Activated gamma-delta T cell (primary cell): ENCODE data around the gene HIP1R.
"Not testable (repeated sequence)": the region's sequence is repeated elsewhere in the genome, so short reads cannot be mapped to it uniquely, and the experiment has no call there.

Experiments used
- DNase-seq: peaks from one replicate; lab custom pipeline; 2025; lab: John Stamatoyannopoulos, UW
- total RNA-seq, 2 donors: gene quantifications; one replicate each; lab custom pipeline; 2026; lab: John Stamatoyannopoulos, UW

Gene HIP1R, protein sequence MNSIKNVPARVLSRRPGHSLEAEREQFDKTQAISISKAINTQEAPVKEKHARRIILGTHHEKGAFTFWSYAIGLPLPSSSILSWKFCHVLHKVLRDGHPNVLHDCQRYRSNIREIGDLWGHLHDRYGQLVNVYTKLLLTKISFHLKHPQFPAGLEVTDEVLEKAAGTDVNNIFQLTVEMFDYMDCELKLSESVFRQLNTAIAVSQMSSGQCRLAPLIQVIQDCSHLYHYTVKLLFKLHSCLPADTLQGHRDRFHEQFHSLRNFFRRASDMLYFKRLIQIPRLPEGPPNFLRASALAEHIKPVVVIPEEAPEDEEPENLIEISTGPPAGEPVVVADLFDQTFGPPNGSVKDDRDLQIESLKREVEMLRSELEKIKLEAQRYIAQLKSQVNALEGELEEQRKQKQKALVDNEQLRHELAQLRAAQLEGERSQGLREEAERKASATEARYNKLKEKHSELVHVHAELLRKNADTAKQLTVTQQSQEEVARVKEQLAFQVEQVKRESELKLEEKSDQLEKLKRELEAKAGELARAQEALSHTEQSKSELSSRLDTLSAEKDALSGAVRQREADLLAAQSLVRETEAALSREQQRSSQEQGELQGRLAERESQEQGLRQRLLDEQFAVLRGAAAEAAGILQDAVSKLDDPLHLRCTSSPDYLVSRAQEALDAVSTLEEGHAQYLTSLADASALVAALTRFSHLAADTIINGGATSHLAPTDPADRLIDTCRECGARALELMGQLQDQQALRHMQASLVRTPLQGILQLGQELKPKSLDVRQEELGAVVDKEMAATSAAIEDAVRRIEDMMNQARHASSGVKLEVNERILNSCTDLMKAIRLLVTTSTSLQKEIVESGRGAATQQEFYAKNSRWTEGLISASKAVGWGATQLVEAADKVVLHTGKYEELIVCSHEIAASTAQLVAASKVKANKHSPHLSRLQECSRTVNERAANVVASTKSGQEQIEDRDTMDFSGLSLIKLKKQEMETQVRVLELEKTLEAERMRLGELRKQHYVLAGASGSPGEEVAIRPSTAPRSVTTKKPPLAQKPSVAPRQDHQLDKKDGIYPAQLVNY
- total RNA-seq: 200 to 245 reads per million in 2 donors

DNA sequence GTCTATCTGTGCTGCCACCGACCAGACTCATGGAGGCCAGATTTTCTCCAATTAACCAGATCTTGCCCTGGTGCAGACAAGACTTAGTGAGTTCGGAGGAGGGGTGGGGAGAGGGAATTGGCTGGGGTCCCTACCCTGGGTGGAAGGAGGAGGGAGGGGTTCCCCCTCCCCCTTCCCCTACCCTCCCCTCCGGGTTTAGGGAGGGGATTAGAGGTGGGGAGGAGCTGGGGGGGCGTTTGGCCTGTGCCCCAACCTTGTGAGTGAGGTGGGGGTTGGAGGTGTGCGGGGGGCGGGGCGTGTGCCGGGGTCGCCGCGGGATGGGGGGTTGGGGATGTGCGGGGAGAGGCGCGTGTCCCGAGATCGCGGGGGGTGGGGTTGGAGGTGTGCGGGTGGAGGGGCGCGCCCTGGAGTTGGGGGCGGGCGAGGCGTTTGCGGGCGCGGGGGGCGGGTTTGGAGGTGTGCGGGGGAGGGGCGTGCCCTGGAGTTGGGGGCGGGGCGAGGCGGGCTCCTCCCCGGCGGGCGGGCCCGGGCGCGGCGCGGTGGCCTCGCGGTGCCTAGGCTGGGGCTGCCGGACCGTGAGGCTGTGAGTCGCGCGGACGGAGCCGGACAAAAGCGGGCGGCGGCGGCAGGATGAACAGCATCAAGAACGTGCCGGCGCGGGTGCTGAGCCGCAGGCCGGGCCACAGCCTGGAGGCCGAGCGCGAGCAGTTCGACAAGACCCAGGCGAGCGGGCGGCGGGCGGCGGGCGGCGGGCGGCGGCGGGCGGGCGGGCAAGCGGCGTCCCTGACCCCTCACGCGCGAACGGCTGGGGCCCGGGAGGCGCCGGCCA lies at the start of gene HIP1R:
Gene HIP1R, plus strand, starts transcription at position 537 of the 829 bp plus-strand sequence. Its CDS starts 94 bp downstream, at position 631.
- DNase-seq: peak; percentile 44

DNA sequence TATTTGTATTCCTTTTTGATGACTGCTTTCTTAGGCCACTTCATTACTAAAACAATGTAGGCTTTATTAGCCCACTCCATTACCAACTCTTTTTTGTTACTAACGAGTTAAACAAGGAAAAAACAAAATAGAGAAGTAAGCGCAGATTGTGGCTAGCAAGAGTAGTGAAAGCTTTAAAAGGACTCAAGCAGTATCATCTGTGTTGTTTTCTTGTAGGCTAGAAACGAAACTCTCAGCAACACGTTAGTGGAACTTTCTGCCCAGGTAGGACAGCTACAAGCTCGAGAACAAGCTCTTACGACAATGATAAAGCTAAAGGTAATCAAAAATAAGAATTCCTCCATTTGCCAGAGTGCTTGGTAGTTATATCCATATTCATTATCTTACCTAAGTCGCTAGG lies 49.8 kb upstream of the HIP1R start:
- no peak for DNase-seq

DNA sequence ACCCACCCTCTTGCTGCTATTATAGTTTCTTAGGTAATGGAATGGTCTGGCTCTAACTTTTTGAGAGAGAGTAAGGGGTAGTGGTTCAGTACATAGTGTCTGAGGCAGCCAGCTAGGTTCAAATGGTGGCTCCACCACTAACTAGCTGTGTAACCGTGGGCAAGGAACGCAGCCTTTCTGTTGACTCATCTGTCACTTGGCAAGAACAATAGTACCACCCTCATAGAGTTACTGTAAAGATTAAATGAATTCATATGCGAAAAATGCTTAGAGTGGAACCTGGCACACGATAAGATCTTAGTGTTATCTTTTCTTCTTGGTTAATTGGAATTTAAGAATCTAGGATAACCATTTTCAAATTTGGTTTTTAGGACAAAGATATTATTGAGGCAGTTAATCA lies 46.9 kb upstream of the HIP1R start:
- no peak for DNase-seq

DNA sequence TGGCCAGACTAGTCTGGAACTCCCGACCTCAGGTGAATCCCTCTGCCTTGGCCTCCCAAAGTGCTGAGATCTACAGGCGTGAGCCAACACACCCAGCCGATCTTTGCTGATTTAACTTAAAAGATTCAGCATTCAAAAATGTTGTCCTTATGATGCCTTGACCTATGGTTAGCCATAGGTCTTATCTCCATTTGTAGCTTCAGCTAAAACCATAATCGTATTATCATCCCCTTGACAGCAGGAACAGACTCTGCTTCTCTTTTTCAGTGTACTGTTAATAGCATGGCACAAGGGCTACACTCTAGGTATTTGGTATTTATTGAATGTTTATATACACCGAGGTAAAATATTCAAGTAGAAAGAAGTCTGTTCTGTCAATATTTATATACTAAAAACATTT lies 45.6 kb upstream of the HIP1R start:
- DNase-seq: no peak

DNA sequence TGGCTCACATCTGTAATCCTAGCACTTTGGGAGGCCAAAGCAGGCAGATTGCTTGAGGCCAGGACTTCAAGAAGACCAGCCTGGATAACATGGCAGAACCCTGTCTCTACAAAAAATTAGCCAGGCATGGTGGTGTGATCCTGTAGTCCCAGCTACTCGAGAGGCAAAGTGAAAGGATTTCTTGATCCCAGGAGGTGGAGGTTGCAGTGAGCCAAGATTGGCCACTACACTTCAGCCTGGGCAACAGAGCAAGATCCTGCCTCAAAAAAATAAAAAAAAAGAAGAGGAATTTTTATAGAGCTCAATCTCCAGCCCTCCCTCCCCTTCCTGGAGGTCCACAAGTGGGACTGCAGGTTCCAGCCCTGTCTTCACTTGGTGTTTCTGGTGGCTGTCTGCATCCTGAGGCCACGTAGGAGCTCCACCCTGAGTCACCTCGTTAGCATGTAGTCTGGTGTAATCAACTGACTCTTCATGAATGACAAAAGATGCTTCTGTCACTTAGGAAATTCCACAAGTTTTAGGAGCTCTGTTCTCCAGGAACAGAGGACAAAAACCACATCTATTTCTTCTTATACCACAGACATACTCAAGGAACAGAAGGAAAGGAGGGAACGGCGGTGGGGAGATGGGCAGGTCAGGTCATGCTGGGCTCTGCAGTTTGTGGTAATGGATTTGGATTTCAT lies 44.7 kb upstream of the HIP1R start:
- DNase-seq: no peak

DNA sequence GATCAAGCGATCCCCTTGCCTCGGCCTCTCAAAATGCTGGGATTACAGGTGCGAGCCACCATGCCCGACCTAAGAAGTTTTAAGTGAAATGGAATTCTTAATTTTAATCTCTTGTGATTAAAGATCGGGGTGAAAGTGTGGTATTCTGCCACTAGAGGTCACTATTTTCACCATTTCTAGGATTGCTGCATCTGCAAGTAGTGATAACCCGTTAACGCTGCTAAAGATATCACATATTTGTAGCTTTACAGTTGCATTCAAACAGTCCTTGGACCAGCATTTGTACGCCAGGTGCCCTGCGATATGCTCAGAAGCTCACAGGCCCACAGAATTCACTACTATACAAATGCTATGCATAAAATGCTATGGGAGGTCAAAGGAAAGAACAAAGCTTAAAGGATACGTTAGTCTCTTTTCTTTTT lies 41.6 kb upstream of the HIP1R start:
- no peak for DNase-seq

DNA sequence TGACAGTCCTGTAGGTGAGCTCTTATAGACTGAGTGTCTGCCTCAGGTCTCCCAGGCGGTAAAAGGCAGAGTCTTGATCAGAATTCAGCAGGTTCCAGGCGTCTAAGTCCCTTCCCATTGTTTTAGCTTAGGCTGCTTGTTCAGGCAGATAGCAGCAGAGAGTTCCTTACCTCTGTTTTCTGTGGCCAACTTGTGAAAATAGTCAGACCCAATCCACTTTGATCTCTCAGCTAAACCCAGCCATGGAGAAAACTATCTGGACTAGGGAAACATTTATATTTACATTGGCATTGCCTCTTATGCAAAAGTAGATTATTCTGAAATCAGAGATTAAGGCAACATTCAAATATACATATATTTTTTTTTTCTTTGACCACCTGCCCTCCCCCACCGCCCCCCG lies 39.5 kb upstream of the HIP1R start:
- DNase-seq: no peak

DNA sequence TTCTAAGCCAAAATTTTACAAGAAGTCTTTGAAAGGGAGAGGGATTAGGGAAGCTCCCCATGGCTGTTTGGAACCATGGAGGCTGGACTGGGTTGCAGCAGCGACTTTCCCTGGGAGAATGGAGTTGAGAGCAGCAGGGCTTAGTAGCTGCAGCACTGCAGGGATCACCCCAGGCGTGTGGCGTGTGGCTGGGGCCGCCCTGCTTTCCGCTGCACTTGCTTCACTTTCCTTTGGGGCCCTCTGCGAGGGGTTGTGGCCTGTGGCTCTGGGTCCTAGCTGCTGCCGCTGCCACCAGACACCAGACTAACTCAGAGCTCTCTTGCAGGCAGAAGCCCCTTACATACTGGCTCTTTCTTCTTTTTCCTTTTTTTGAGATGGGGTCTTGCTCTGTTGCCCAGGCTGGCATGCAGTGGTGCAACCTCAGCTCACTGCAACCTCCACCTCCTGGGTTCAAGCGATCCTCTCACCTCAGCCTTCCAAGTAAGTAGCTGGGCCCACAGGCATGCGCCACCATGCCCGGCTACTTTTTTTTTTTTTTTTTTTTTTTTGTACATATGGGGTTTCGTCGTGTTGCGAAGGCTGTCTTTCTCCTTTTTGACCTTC lies 35.5 kb upstream of the HIP1R start:
- no peak for DNase-seq

DNA sequence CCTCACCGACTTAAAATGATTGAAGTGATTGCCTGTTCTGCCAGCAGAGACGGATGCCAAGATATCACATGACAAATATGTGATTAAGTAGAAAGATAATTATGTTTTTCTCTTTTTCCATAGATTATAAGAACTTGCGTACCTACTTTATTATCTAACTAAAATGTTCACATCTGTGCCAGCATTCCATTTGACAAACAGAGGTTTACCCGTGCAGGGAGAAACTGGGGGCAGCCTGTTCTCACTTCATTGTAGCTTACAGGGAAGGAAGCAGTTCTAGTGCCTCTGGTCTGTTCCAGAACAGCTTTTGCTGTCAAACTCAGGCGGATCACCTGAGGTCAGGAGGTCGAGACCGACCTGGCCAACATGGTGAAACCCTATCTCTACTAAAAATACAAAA lies 31.3 kb upstream of the HIP1R start:
- no peak for DNase-seq

DNA sequence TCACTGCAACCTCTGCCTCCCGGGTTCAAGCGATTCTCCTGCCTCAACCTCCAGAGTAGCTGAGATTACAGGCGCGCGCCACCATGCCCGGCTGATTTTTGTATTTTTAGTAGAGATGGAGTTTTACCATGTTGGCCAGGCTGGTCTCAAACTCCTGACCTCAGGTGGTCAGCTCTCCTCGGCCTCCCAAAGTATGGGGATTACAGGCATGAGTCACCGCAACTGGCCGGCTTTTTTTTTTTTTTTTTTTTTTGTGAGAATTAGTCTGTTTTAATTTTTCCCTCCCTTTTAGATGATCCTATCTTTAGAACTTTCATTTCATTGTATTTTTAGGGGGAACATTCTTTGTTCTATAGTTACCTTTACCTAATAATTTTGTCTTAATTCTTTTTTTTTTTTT lies 30.3 kb upstream of the HIP1R start:
- not testable (repeated sequence) for DNase-seq

DNA sequence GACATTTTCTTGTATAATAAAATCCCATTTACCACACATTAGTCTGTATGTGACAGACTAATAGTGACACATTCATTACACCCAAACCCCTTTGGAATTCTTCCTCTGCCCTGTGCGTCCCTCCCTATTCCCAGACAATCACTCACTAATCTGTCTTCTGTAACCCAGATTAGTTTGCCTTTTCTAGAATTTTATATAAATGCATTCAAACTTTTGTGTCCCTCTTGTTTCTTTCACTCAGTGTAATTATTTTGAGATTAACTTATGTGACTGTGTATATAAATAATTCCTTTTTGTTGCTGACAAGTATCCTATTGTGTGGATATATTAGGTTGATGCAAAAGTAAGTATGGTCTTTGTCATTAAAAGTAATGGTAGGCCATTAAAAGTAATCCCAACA lies 27.6 kb upstream of the HIP1R start:
- no peak for DNase-seq

DNA sequence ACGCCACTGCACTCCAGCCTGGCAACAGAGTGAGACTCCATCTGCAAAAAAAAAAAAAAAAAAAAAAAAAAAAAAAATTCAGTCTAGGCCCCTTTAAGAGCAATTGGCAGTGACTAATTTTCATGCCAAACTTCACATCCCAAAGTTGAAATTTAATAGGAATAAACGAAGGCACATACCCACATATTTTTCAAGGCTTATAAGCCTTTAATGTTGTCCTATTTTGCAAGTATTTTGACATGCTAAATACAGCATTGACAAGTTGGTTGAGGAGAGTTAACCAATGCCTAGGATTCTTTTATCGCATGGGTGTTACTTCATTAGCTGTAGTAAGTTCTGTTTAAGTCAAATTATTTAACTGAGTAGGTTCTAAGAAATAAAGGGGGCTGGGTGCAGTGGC lies 23.5 kb upstream of the HIP1R start:
- no peak for DNase-seq

DNA sequence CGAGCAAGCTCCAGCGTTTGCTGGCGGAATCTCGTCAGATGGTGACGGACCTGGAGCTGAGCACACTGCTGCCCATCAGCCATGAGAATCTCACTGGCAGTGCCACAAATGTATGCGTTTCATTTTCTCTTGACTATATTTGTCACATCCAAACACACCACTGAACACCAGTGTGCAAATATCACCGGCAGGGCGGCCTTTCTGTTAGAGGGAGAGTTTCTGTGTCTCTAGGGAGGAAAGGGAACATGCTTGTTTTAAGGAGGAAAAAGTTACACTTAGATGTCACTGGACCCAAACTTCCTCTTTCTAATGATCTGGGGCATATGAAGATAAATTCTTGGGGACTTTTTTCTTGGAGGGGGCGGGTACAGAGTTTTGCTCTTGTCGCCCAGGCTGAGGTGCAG lies 21.9 kb upstream of the HIP1R start:
- no peak for DNase-seq

DNA sequence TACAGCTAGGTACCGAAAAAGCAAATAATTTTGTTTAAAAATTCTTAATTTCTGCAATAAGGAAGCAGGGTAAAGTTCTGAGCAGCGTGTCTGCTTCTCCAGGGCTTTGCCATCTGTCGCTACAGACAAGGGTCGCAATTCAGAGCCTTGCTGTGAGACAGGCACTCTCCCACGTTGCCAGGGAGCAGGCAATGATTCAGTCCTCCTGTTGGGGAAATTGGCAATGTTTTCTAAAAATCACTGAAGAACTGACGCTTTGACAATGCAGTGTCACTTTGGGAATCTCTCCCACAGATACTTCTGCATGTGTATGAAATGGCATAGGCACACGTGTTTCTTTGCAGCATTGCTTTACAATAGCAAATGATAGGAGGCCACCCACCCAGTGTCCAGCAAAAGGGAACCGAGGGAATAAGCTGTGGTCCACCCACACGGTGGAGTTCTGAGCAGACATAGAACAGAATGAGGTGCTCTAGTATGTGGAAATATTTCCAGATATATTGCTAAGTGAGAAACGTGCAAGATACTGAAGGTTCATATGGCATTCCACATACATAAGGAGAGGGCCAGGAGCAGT lies 16.0 kb upstream of the HIP1R start:
- no peak for DNase-seq

DNA sequence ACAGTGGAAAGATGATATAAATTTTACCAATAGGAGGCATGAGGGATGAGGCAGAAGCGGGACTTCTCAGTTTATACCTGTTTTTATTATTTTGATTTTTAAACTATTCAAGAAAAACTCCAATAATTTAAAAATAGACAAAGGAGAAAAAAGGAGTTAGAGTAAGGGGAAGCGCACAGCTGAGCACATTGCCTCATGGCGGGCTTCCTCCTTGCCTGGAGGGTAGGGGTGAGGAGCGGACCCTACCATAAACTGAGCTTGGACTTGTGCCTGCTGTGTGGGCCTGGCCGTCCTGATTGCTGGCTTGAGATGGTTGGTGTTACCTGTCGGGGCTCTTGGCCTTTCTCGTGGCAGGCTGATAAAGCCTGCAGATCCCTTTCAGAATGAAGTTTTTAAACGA lies 15.1 kb upstream of the HIP1R start:
- DNase-seq: no peak

DNA sequence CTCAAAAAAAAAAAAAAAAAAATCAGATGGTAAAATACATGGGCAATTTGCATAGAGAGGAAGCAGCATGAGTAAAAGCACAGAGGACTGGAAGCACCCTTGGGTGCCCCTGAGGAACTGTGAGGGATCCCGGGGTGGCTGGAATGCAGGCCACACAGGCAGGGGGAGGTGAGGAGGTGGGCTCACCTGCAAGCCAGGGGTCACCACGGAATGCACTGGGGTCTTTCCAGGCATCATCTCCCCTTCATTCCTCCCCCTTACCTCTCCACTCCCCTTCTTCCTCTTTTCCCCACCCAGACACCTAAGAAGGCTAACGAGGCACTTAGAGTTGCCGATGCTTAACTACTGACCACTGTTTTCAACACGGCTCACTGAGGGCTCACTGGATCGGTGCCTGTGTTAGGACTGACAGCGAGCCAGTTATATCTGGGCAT lies 14.4 kb upstream of the HIP1R start:
- DNase-seq: no peak

DNA sequence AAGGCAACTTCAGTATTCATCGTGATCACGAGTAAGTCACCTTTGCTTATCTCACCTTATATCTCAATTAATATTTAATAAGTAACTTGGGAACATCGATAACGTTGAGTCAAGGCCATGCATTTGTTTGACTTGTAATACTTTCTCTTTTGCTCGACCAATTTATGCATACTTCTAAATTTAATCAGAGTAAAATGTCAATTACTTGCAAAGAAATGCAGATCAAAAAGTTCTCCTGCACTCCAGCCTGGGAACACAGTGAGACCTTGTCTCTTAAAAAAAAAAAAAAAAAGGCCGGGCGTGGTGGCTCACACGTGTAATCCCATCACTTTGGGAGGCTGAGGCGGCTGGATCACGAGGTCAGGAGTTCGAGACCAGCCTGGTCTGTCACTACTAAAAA lies 11.8 kb upstream of the HIP1R start:
- DNase-seq: no peak

DNA sequence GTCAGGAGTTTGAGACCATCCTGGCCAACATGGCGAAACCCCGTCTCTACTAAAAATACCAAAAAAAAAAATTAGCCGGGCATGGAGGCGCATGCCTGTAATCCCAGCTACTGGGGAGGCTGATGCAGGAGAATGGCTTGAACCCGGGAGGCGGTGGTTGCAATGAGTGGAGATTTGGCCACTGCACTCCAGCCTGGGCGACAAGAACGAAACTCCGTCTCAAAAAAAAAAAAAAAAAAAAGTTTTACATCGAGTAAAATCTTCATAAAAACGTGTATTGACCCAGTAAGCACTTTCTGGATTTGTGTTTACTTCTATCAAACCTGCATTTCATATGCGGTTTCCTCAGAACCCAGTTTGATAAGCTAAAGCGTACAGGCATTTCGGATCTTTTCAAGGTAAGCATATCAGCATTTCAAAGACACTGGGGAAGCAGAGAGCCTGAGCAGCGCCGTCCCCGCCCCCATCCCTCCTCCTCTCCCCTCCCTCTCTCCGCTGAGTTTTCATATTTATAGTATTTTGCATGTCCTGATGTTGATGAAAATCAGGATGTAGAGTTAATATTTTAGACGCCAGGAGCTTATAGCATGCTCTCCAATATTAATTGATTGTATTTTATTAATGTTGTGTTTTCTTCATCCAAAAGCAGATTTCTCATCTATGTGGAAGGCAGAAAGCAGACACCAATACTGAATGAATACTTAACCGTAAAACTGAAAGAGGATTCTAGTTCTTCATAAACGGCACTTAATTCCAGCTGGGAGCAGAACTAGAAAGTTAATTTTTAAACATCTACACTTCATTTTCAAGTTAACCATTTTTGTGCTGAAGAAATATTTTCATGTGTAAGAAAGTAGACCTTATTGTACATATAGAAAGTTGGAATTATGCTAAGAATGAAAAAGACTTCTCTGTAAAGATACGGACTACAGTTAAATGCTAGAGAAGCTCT lies 9.2 kb upstream of the HIP1R start:
- no peak for DNase-seq

DNA sequence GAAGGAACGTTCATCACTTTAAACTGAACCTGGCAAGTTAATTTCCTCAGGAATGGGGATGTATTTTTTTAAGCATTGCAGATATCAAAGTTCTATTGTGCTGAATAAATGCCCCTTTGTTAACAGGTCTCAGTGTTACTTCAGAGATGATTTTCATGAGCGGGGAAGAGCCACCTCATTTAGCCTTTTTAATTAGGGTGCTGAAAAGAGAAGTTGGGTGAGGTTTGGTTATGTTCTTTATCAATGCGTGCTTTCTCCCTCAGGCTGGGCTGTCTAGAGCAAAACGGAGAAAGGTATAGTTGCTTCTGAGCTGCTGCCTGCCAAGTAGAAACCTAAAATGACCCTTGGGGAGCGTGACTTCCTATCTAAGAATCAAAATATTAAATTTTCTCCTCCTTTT lies 8.0 kb upstream of the HIP1R start:
- no peak for DNase-seq
